NCI-H510A (cell line): ENCODE measurements around the gene GNAI3.

Experiments
- DNase-seq: peaks from one replicate; lab custom pipeline; 2025; lab: John Stamatoyannopoulos, UW

GNAI3 gene

DNA sequence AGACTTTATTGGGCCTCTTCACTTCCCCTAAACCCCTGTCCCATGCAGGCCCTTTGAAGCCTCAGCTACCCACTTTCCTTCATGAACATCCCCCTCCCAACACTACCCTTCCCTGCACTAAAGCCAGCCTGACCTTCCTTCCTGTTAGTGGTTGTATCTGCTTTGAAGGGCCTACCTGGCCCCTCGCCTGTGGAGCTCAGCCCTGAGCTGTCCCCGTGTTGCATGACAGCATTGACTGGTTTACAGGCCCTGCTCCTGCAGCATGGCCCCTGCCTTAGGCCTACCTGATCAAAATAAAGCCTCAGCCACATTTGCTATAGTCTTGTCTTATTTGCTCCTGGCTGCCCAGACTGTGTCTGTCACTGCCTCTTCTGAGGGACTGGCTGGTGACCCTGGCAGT lies 113.0 kb downstream of the GNAI3 start:
- no peak for DNase-seq

DNA sequence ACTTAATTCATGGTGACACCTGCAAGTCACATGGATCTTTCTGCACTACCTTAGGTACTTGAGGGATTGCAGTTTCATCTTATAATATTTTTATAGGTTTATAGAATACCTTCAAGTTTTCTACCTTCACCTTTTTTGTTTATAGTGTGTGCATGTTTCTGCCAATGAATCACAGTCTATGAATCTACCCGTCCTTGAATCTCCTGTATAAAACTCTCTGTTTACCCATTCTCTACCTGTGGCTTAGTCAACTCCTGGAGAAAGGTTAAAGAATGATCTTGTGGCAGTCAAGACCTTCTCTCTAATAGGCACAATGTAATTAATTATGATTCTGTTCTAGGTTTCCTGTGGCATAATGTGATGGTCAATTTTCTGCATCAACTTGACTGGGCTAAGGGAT lies 116.3 kb downstream of the GNAI3 start:
- no peak for DNase-seq

DNA sequence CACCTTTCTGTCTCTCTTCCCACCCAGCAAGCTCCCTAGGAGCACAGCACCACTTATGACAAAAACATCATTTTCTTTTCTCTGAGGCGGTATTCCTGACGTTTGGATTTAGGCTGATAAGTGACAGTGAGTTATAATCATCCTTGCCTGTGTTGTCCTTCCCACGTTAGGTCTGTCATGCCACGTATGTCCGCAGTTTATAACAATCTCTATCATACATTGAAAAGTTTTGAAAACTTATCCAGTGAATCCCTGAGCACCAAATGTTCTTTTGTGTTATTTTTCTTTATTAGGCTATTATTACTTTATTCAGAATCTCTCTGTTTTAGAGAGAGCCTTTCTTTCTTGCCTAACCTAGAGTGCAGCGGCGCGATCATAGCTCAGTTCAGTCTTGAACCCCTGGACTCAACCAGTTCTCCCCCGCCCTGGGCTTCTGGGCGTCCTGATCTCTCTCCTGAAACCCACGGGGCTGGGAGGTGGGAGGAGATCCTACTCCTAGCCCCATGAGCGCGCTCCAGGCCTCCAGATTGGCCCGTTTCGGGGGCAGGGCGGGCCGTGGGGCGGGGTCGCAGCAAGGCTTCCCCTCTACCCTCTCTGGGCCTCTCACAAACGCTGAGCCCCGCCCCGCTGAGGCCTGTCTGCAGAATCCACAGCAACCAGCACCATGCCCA lies 119.2 kb downstream of the GNAI3 start, which contains the start of gene GSTM2:
Gene GSTM2, plus strand, starts transcription at position 606 of the 671 bp plus-strand sequence. Its CDS starts 59 bp downstream, at position 665.
- DNase-seq = peak; percentile 82
